ENCODE data around the gene RGMA.

The RGMA gene

DNA sequence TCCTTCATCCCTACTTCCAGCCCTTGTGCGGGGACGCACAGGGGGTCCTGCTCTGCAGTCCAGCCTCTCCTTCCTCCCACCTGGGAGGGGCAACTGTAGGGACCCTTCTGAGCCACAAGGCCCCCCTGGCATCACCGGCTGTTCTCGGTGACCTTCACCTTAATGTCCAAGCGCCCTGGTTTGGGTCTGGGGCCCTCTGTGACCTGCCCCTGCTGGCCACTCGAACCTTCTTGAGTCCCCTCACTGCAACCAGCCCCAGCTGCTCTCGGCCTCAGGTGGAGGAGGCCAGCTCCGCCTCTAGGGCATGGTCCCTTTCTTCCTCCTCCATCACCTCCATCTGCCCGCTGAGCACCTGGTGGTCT is 57.9 kb downstream of the RGMA start:
- H3K4me3 ChIP-seq (ENCODE audit: low read length) = no peak overlapping the region
- TF ChIP-seq CTCF (conservative IDR thresholded peaks at IDR 0.05; ENCODE audit: low read length) = no peak
- no peak for DNase-seq (ENCODE audit: low read depth)

DNA sequence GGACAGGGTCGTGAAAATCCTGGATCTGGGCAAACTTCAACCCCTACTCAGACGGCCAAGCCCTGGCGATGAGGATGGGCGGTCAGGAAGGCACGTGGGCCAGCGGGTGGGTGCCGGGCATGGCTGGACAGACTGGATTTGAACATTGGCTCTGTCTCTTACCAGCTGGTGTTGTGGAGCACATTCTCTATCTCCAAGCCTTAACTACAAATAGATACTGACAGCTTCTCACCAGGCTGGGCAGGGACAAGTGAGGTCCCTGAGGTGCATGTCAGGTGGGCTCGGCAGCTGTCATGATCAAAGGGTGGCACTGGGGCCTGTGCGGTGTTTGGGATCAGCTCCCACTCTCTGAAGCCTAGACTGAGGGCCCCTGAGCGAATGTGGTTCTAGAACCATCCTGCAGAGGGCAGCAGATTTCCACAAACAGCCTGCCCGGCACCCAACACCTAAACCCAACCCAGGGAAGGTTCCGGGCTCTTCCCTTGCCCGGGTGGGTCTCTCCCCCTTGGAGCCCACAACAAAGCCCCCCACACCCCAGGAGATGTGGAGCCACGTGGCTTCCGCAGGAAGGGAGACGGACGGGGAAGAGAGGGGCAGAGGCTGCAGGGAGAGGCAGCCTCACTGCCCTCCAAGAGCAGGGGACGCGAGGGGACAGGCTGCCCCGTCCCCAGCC is 58.4 kb downstream of the RGMA start:
- DNase-seq (ENCODE audit: low read depth) = peak; percentile 54
- TF ChIP-seq CTCF (conservative IDR thresholded peaks at IDR 0.05; ENCODE audit: low read length) = peak; percentile 81
- no peak overlapping the region for H3K4me3 ChIP-seq (ENCODE audit: low read length)

GRCh38 chr15:93029836-93030429 is 59.1 kb downstream of the RGMA start:
- H3K4me3 ChIP-seq (ENCODE audit: low read length) = no peak overlapping the region
- no peak for TF ChIP-seq CTCF (conservative IDR thresholded peaks at IDR 0.05; ENCODE audit: low read length)
- no peak for DNase-seq (ENCODE audit: low read depth)

DNA sequence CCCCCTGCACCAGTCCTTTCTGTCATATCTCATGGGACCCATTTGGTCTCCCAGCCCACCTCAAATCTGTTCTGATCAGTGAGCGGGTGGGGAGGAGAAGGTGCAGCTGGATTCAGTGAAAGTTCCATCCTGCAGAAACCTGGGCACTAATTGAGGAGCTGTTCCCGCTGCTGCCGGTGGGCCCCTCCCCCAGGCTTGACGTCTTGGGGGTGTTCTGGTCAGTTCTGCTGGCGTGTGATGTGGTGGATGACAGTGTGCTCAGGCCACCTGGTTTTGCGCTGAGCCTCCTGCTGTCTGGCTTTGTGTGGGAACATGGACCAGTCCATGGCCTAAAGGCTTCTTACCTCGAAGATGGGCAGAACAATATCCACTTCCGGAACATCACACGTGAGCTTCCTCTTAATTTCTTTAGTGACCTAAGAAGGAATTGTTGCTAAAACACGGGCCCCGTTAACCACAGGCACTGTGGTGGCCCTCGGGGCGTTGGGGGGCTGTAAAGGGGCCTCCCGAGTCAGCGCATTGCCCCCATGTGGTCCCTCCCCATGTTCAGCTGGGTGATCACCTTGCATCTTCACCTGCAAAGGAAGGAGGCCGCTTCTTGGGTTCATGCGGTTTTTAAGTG is 59.7 kb downstream of the RGMA start:
- DNase-seq (ENCODE audit: low read depth) = no peak
- H3K4me3 ChIP-seq (ENCODE audit: low read length) = peak overlapping the region; percentile 16
- no peak for TF ChIP-seq CTCF (conservative IDR thresholded peaks at IDR 0.05; ENCODE audit: low read length)

GRCh38 chr15:93028632-93029213 is 60.3 kb downstream of the RGMA start:
- DNase-seq (ENCODE audit: low read depth) = peak; percentile 98
- no peak for TF ChIP-seq CTCF (conservative IDR thresholded peaks at IDR 0.05; ENCODE audit: low read length)
- peak overlapping the region; percentile 16 for H3K4me3 ChIP-seq (ENCODE audit: low read length)

- no peak overlapping the region; the same call in 1 of the 2 replicates for H3K4me3 ChIP-seq (ENCODE audit: low read length)
- DNase-seq (ENCODE audit: low read depth) = no peak
- TF ChIP-seq CTCF (conservative IDR thresholded peaks at IDR 0.05; ENCODE audit: low read length) = no peak
Observed at GRCh38 chr15:93028111-93028631, 60.8 kb downstream of the RGMA start.

All from AG10803 (cell line).